D721Med (cell line): ENCODE results near the gene HAUS7.

ENCODE experiments used
- DNase-seq: peaks from one replicate; pipeline ENCODE4 v3.0.0; 2011; ENCODE audit warnings: low spot score; ENCODE audit not compliant: insufficient read length
- FAIRE-seq: peaks from 2 replicates; lab custom pipeline; 2011; peaks lifted over from hg19 to GRCh38; lab: Jason Lieb, UNC
- TF ChIP-seq, protein P1 (sequence below): IDR thresholded peaks from 2 replicates; pipeline ENCODE4 v1.5.1; 2012; ENCODE audit warnings: mild to moderate bottlenecking, control low read depth; ENCODE audit not compliant: insufficient read depth; ENCODE audit errors: missing control alignments

Gene HAUS7

DNA sequence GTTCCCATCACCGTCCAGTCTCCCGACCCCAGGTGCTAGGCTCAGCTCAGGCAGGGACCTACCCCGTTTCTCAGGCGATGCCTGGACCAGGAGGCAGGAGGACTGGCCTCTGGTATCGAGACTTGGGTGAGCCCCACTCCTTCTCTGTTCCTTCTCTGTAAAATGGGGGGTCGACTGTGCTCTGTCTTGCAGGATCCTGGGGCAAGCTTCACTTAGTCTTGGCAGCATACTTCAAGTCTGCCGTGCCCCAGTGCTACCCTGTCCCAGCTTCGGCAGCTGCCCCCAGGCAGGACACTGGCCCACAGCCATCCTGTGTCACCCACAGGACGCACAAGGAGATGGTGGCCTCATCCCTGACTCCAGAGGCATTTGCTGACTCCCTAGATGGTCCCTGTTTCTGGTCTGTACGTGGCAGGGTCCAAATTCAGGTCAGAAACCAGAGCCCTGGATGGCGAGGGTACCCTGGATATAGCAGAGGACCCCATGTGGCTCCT, 7.0 kb upstream of the HAUS7 start:
- FAIRE-seq (no peak), DNase-seq (no peak)
- TF ChIP-seq, protein P1, sequence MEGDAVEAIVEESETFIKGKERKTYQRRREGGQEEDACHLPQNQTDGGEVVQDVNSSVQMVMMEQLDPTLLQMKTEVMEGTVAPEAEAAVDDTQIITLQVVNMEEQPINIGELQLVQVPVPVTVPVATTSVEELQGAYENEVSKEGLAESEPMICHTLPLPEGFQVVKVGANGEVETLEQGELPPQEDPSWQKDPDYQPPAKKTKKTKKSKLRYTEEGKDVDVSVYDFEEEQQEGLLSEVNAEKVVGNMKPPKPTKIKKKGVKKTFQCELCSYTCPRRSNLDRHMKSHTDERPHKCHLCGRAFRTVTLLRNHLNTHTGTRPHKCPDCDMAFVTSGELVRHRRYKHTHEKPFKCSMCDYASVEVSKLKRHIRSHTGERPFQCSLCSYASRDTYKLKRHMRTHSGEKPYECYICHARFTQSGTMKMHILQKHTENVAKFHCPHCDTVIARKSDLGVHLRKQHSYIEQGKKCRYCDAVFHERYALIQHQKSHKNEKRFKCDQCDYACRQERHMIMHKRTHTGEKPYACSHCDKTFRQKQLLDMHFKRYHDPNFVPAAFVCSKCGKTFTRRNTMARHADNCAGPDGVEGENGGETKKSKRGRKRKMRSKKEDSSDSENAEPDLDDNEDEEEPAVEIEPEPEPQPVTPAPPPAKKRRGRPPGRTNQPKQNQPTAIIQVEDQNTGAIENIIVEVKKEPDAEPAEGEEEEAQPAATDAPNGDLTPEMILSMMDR = no peak

DNA sequence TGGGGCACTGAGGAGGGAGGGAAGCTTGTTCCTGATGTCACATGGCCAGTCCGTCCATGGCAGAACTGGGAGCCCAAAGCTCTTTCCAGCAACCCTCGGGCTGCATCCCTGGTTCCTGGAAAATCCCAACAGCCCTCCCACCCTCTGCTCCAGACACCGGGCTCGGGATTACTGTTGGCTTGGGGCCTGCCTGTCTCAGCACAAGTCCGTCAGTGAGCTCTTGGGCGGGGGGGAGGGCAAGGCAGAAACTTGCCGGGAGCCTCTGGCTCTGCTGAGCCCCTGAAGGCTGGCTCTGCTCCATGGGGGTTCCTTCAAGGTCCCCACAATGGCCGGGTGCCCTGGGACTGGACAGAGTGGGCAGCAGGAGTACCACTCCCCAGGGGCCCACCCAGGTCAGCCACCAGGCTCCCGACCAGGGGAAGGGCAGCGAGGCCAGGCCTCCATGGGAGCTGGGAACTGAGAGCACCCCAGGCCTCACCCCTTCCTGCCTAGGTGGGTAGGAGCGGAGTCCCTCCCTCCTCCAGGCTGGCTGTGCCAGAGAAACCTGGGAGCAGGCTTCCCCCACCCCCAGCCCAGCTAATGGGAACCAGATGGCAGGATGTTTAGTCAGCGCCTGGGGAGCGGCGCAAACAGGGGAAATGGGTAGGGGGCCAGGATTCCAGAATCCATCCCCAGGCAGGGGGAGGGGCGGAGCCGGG, 6.4 kb upstream of the HAUS7 start:
- FAIRE-seq = no peak

DNA sequence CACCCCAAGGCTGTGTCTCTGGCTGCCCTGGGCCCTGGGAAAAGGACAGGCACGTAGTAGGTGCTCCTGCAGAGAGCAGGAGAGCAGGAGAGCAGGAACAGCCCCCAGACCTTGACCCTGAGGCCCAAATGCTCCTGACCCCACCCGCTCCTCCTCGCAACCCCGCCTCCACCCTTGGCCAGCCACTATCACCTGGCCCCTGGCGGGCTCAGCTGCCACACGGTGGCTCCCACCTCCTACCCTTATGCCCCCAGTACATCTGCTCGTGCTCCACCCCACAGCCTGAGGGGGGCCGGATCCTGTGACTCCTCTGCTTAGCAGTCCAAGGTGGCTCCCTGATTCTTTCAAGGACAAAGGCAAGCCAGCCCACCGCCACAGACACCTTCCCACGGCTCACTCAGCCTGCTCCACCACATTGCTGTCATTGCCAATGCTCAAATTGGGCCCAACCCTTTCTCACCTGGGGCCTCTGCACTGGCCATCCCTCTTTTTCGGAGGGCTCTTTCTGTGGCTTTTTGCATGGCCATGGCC, 5.4 kb upstream of the HAUS7 start:
- FAIRE-seq = no peak
- TF ChIP-seq, protein P1 = no peak

More for the DNA sequence above, 6.4 kb upstream of the HAUS7 start:
- DNase-seq = no peak
- TF ChIP-seq, protein P1 = no peak

DNA sequence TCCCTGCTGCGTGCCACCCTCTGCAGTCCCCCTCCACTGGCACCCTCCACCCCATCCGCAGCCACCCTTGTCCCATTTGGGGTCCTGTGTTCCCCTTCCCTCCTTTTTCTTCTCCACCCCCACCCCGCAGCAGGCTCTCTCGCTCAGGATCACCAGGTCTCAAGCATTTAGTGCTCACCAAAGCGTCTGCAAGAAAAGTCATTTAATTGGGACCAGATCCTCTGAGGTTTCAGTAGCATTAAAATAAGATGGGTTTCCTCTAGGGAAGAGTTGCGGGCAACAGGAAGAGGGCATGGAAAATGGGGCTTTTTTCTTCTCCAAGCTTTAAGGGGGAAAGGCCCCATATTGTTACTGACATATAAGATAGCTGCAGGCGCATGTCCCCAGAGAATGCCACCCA, 4.9 kb upstream of the HAUS7 start:
- TF ChIP-seq, protein P1 = no peak
- FAIRE-seq (no peak), DNase-seq (no peak)

More for the DNA sequence above, 5.4 kb upstream of the HAUS7 start:
- DNase-seq = no peak

DNA sequence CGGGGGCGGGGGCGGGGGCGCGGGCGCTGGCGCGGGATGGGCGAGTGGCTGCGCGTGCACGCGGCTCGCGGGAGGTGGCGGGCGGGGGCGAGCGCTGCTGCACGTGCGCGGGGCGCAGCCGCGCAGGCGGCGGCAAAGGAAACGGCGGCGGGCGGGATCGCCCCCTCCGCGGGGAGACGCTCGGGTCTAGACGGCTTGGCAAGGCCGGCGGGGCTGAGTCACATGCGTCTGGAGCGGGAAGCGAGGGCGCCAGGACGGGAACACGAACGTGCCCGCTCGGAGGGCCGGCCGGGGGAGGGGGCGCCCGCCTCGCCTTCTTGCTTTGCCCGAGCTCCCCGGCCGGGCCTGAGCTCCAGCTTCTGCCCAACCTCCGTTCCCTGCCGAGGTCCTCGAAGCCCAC, 4.3 kb upstream of the HAUS7 start:
- TF ChIP-seq, protein P1 = no peak
- FAIRE-seq = no peak
- no peak for DNase-seq

DNA sequence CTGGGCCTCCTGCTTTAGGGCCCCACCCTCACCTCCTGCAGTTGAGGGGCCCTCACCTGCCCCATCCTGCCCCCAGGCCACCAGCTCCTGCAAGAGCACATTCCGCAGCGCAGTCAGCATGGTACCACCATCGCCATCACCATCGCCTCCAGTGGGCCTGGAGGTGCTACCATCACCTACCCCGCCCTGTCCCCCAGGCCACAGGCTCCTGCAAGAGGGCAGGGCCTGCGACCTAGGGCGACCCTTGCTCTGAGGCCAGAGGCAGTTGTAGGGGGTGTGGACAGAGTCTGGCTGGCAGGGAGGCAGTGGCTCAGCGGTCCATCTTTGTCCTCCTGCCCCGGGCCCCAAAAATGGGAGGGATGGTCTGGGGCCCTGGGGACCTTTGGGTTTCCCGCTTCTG, 3.9 kb upstream of the HAUS7 start:
- DNase-seq (no peak), FAIRE-seq (no peak)
- TF ChIP-seq, protein P1 = no peak

DNA sequence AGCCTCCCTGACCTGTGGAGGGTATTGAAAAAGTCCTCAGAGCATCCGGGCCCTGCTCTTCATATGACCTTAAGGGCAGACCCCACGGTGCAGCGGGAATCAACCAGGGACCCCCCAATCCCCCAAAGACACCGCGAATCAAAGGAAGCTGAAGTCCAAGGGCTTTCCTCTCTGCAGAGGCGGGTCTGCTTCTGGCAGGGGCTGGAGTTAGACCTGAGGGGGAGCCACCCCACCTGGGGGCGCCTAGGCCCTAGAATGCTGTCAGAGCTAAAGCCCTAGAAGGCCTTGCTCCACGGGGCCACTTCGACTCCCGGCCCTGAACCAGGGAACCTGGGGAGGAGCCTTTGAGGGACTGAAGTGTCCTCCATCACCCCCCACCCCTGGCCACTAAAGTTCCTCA, 2.8 kb upstream of the HAUS7 start:
- DNase-seq = no peak
- FAIRE-seq = no peak
- TF ChIP-seq, protein P1 = no peak
